Left lung (tissue), 10 donors: ENCODE results near the gene HOXC12. TPM values are rescaled to one million over a fixed set of nuclear protein-coding genes. Genes with fewer than 3 reads are reported as not detected.
A peak's percentile ranks its signal among the peaks of the same experiment; 100 is the strongest.

ENCODE experiments used
- ATAC-seq: fragments of 200-7000 bp; cut with Tn5 transposase; one replicate; pipeline ENCODE4 v1.9.1; 2020; ENCODE audit warnings: moderate library complexity
- DNase-seq, 4 donors: peaks; one replicate each; pipeline ENCODE4 v3.0.0-alpha.2; 2013 to 2020
- H3K27ac ChIP-seq, 2 donors: fragments of 200-600 bp; sonication (generic) in 1 of 2; one replicate each; pipeline versions ENCODE4 v1.5.0 to v1.8.0; 2020 to 2021
- H3K27me3 ChIP-seq, 2 donors: fragments of 200-600 bp; sonication (generic) in 1 of 2; one replicate each; pipeline versions ENCODE4 v1.5.0 to v1.8.0; 2020 to 2021
- H3K36me3 ChIP-seq, 2 donors: fragments of 200-600 bp; sonication (generic) in 1 of 2; one replicate each; pipeline versions ENCODE4 v1.5.0 to v1.8.0; 2020 to 2021
- H3K4me1 ChIP-seq, 2 donors: fragments of 200-600 bp; one replicate each; pipeline ENCODE4 v1.8.0; 2021
- H3K4me3 ChIP-seq, 2 donors: fragments of 200-600 bp; sonication (generic) in 1 of 2; one replicate each; pipeline versions ENCODE4 v1.5.0 to v1.8.0; 2020 to 2021; ENCODE audit warnings: mild to moderate bottlenecking in 1 of 2
- H3K9me3 ChIP-seq, 2 donors: fragments of 200-600 bp; sonication (generic) in 1 of 2; one replicate each; pipeline versions ENCODE4 v1.5.0 to v1.8.0; 2020 to 2021
- intact Hi-C, 2 donors: fragments of 100-400 bp; cut with DNase I; formaldehyde crosslinking; loops; one replicate each; pipeline versions ENCODE4 v1.11.2 to v1.14.2; 2022
- polyA plus RNA-seq, 6 donors: library from polyadenylated mRNA; unstranded; fragments of 120-200 nt; gene quantifications; one replicate each; pipeline ENCODE4 v1.2.1, GENCODE V29; 2013; ENCODE audit not compliant: insufficient read length in 6 of 6
- total RNA-seq, 2 donors: library from RNA; stranded (reverse); fragmentation: NEBNext Ultra II Directional; extraction: Animal tissue kit (Norgen Biotek cat#: 25700); gene quantifications; one replicate each; pipeline ENCODE4 v1.2.1, GENCODE V29; 2021
- TF ChIP-seq, protein P1 (sequence below), 2 donors: fragments of 200-600 bp; sonication (generic) in 1 of 2; IDR thresholded peaks; one replicate each; pipeline versions ENCODE4 v1.5.0 to v1.8.0; 2021; ENCODE audit warnings: antibody characterized with exemption in 2 of 2
- donor health status: DM: no; HTN: yes; CAD: no.
- donor health status: DM: no; HTN: no; CAD: no.

Gene HOXC12
- total and polyA plus RNA-seq, 8 donors = not detected

DNA sequence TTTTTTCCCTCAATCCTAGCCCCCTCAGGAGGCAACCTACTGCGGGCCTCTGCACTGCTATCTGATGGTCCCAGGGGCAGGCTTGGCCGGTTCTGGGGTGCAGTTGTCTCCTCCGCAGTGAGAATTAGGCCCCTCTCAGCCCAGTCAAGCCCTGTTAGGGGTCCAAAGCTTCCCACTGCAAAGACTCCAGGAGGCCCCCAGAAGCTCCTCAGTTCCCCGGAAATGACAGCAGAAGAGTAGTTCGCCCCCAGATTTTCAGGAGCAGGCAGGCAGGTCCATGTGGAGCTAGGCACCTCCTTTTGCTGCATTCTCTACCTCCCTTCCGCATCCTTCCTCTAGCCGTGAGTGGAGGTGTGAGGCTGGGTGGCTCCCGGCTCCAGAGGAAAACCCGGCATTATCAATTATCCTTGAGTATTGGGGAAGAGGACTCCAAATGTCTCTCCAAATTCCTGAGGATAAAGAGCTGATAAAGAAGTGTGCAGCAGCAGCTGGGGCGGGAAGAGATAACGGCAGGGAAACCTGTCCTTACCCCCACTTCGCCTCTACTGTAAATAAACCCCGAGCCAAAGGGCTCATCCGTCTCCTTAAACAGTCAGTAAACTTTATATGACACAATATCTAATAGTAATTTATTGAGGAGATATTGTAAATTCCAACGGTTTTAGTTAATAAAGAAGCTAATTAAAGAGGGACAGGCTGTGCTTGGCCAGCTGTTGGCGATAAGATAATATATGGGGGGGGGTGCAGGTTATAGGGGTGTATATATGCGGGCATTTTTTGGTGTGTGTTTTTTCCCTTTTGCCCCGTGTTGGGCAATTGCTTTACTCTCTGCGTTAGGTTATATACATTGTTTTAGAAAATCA is 641 bp upstream of the HOXC12 start:
- TF ChIP-seq, protein P1, sequence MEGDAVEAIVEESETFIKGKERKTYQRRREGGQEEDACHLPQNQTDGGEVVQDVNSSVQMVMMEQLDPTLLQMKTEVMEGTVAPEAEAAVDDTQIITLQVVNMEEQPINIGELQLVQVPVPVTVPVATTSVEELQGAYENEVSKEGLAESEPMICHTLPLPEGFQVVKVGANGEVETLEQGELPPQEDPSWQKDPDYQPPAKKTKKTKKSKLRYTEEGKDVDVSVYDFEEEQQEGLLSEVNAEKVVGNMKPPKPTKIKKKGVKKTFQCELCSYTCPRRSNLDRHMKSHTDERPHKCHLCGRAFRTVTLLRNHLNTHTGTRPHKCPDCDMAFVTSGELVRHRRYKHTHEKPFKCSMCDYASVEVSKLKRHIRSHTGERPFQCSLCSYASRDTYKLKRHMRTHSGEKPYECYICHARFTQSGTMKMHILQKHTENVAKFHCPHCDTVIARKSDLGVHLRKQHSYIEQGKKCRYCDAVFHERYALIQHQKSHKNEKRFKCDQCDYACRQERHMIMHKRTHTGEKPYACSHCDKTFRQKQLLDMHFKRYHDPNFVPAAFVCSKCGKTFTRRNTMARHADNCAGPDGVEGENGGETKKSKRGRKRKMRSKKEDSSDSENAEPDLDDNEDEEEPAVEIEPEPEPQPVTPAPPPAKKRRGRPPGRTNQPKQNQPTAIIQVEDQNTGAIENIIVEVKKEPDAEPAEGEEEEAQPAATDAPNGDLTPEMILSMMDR (IDR thresholded peaks at IDR 0.05) = no peak
- Histone ChIP-seq H3K4me1 (peaks cover 0 to 7% of the 10 kb centered on the region in 2 donors), H3K4me3 (no peak overlapping the region), H3K9me3 (no peaks in the 10 kb centered on the region), H3K36me3 (no peaks in the 10 kb centered on the region), H3K27ac (no peak overlapping the region), H3K27me3 (peaks cover 100% of the 10 kb centered on the region in 2 donors)
- DNase-seq (no peak), ATAC-seq (no peak)
- intact Hi-C loops = no loop called here

- Histone ChIP-seq H3K27me3 (peaks cover 100% of the 10 kb centered on the region in 2 donors), H3K9me3 (no peaks in the 10 kb centered on the region), H3K4me3 (no peak overlapping the region), H3K27ac (no peak overlapping the region), H3K4me1 (peaks cover 0 to 7% of the 10 kb centered on the region in 2 donors), H3K36me3 (no peaks in the 10 kb centered on the region)
- TF ChIP-seq, protein P1 (IDR thresholded peaks at IDR 0.05) = no peak
- ATAC-seq (no peak), DNase-seq (peak in 1 of 4 donors; percentile 61)
- intact Hi-C loops = no loop called here
Observed at GRCh38 chr12:53955036-53955775, 503 bp downstream of the HOXC12 start.

- DNase-seq (no peak), ATAC-seq (no peak)
- Histone ChIP-seq H3K27ac (no peak overlapping the region), H3K36me3 (no peaks in the 10 kb centered on the region), H3K9me3 (no peaks in the 10 kb centered on the region), H3K4me3 (no peak overlapping the region), H3K4me1 (peaks cover 0 to 7% of the 10 kb centered on the region in 2 donors), H3K27me3 (peaks cover 100% of the 10 kb centered on the region in 2 donors)
- intact Hi-C loops = no loop called here
- TF ChIP-seq, protein P1 (IDR thresholded peaks at IDR 0.05) = no peak
Observed at GRCh38 chr12:53955776-53956250, 1.1 kb downstream of the HOXC12 start.

- Histone ChIP-seq H3K4me1 (peaks cover 0 to 5% of the 10 kb centered on the region in 2 donors), H3K27me3 (peaks cover 100% of the 10 kb centered on the region in 2 donors), H3K4me3 (no peak overlapping the region), H3K36me3 (no peaks in the 10 kb centered on the region), H3K9me3 (no peaks in the 10 kb centered on the region), H3K27ac (no peak overlapping the region)
- intact Hi-C loops = no loop called here
- TF ChIP-seq, protein P1 (IDR thresholded peaks at IDR 0.05) = no peak
- ATAC-seq = no peak
- no peak for DNase-seq
Observed at GRCh38 chr12:53956251-53956887, 1.7 kb downstream of the HOXC12 start.
